AG09309 (cell line): Measurements from ENCODE around the gene LRRC38.

ENCODE experiments used
- DNase-seq: peaks from one replicate; pipeline ENCODE4 v3.0.0-alpha.2; 2010; ENCODE audit warnings: low read depth
- H3K4me3 ChIP-seq: 2 replicates; pipeline ENCODE4 v1.5.1; 2011; ENCODE audit warnings: mild to moderate bottlenecking, low read depth, low read length, moderate library complexity; ENCODE audit not compliant: control insufficient read depth
- TF ChIP-seq, protein P1 (sequence below): IDR thresholded peaks from 2 replicates; pipeline ENCODE4 v1.5.1; 2011; ENCODE audit warnings: mild to moderate bottlenecking, low read depth, low read length, inconsistent platforms; ENCODE audit not compliant: insufficient read depth, control insufficient read depth; ENCODE audit errors: missing control alignments

LRRC38 gene

DNA sequence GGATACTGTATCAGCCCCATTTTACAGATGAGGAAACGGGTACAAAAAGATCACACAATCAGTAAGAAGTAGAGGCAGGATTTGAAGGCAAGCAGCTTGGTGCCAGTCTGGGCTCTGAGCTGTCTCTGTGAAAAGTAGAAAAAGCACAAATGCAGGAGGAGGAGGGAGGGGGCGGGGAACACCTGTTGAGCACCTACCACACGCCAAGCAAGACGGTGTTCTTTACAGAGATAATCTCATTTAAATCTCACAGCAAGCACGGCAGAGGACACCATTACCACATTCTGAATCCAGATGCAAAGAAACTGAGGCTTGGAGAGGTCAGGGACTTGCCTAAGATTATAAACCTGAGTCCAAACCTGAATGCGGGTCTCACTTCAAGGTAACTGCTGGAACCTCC, 3.3 kb downstream of the LRRC38 start:
- no peak for DNase-seq
- no peak overlapping the region for H3K4me3 ChIP-seq
- TF ChIP-seq, protein P1, sequence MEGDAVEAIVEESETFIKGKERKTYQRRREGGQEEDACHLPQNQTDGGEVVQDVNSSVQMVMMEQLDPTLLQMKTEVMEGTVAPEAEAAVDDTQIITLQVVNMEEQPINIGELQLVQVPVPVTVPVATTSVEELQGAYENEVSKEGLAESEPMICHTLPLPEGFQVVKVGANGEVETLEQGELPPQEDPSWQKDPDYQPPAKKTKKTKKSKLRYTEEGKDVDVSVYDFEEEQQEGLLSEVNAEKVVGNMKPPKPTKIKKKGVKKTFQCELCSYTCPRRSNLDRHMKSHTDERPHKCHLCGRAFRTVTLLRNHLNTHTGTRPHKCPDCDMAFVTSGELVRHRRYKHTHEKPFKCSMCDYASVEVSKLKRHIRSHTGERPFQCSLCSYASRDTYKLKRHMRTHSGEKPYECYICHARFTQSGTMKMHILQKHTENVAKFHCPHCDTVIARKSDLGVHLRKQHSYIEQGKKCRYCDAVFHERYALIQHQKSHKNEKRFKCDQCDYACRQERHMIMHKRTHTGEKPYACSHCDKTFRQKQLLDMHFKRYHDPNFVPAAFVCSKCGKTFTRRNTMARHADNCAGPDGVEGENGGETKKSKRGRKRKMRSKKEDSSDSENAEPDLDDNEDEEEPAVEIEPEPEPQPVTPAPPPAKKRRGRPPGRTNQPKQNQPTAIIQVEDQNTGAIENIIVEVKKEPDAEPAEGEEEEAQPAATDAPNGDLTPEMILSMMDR: no peak

- no peak for DNase-seq
- no peak overlapping the region for H3K4me3 ChIP-seq
- TF ChIP-seq, protein P1: no peak
Observed at GRCh38 chr1:13507075-13507474, 6.7 kb downstream of the LRRC38 start.

DNA sequence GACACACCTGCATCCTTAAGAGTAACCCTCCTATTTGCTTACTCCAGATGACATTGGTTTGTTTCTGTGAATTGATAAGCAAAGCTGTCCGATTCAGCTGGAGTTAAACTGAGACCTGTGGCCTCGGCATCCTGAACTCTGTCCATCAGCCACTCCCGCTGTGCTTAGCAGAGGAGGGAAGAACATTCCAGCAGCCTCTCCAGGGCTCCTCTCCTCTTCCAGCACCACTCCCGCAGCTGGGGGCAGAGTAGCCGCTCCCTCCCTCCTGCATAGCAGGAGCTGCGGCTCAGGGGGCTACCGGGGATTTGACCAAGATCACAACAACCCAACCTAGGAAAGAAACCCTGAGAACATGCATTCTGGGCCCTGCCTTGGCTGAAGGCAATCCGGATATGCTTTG, 8.8 kb downstream of the LRRC38 start:
- no peak for DNase-seq
- TF ChIP-seq, protein P1: no peak
- H3K4me3 ChIP-seq: no peak overlapping the region

- H3K4me3 ChIP-seq: no peak overlapping the region
- DNase-seq: no peak
- TF ChIP-seq, protein P1: no peak
Observed at GRCh38 chr1:13500806-13501205, 13.0 kb downstream of the LRRC38 start.

GRCh38 chr1:13499422-13499821, 14.4 kb downstream of the LRRC38 start:
- no peak overlapping the region for H3K4me3 ChIP-seq
- no peak for DNase-seq
- TF ChIP-seq, protein P1: no peak

- no peak overlapping the region for H3K4me3 ChIP-seq
- DNase-seq: no peak
- TF ChIP-seq, protein P1: no peak
Observed at GRCh38 chr1:13498553-13498952, 15.2 kb downstream of the LRRC38 start.

- no peak for DNase-seq
- TF ChIP-seq, protein P1: no peak
- no peak overlapping the region for H3K4me3 ChIP-seq
Observed at GRCh38 chr1:13495186-13495585, 18.6 kb downstream of the LRRC38 start.
